ENCODE measurements around the gene UTP14A.
A peak's percentile ranks its signal among the peaks of the same experiment; 100 is the strongest.
"Not testable (repeated sequence)": the region's sequence is repeated elsewhere in the genome, so short reads cannot be mapped to it uniquely, and the experiment has no call there.

UTP14A gene, protein sequence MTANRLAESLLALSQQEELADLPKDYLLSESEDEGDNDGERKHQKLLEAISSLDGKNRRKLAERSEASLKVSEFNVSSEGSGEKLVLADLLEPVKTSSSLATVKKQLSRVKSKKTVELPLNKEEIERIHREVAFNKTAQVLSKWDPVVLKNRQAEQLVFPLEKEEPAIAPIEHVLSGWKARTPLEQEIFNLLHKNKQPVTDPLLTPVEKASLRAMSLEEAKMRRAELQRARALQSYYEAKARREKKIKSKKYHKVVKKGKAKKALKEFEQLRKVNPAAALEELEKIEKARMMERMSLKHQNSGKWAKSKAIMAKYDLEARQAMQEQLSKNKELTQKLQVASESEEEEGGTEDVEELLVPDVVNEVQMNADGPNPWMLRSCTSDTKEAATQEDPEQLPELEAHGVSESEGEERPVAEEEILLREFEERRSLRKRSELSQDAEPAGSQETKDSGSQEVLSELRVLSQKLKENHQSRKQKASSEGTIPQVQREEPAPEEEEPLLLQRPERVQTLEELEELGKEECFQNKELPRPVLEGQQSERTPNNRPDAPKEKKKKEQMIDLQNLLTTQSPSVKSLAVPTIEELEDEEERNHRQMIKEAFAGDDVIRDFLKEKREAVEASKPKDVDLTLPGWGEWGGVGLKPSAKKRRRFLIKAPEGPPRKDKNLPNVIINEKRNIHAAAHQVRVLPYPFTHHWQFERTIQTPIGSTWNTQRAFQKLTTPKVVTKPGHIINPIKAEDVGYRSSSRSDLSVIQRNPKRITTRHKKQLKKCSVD

DNA sequence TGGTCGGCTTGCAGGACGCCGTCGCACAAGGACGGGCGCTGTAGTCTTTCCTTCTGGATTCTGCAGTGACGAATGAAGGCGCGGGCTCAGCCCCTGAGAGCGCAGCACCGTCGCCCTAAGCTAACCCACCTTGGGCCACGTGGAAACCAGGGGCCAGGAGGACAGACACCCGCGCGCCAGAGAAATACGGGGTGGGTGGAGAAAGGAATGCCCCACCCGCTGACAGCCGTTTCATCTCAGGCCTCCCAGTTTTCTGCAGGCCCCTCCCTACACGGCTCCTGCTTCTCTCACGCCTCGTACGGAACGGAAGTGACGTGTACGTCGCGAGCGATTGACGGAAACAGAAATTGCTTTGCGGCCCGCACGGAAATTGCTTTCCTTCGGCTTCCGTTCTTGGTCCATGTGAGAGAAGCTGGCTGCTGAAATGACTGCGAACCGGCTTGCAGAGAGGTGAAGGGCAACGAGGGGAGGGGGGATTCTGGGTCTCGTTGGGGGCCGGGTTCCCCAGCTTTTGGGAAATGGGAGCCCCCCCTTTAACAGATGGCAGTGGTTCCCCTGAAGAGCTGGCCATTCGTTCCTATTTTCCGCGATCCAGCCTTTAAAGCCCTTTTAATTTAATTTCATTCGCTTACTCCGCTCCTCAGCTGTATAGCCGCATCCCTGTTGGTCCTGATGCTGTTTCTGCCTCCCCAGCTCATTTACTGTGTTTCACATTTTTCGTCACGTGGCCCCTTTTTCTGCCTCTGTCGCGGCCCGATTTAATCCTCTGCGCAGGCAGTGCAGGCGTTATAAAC is at the start of gene UTP14A:
TSS of gene UTP14A (plus strand) at position 378 of the 794 bp plus-strand sequence. CDS start at position 425, 47 bp downstream.
- TF ChIP-seq CTCF (IDR thresholded peaks at IDR 0.05) = no peak
- peak within 1 kb of the TSS; percentile 67 to 82 for H3K27ac ChIP-seq
- peak within 1 kb of the TSS; percentile 73 for H3K4me3 ChIP-seq
- peak; percentile 88 for DNase-seq (ENCODE audit: low spot score)

DNA sequence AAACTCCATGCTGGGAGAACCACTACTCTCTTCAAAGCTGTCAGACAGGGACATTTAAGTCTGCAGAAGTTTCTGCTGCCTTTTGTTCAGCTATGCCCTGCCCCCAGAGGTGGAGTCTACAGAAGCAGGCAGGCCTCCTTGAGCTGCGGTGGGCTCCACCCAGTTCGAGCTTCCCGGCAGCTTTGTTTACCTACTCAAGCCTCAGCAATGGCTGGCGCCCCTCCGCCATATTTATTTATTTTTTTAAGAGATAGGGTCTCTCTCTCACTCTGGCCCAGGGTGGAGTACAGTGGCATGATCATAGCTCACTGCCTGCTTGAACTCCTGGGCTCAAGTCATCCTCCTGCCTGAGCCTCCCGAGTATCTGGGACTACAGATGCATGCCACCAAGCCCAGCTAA is 46.8 kb upstream of the UTP14A start:
- H3K27ac ChIP-seq; DNase-seq (ENCODE audit: low spot score); H3K4me3 ChIP-seq: not testable (repeated sequence)

- H3K27ac ChIP-seq; DNase-seq (ENCODE audit: low spot score); H3K4me3 ChIP-seq: not testable (repeated sequence)
Observed at GRCh38 chrX:129866321-129866720, 39.6 kb upstream of the UTP14A start.

DNA sequence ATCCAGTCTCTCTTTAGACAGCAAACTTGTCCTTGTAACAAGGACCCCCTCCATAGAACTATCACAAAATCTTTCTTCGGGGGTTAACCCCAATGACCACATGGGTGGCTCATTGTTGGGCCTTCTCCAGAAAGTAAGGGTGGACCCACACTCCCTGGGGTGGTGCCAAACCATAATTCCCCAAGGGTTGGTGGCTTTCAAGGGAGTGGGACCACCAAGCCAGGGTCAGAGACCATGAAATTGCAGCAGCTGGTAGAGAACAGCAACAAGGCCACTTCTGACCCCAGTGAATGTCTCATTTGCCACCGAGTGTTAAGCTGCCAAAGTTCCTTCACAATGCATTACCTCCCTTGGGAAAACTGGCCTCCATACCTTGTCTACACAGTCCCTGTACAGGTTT is 33.4 kb upstream of the UTP14A start:
- no peak overlapping the region for H3K27ac ChIP-seq
- no peak for DNase-seq (ENCODE audit: low spot score)
- no peak overlapping the region for H3K4me3 ChIP-seq
- TF ChIP-seq CTCF (IDR thresholded peaks at IDR 0.05) = no peak

GRCh38 chrX:129875669-129876068 is 30.3 kb upstream of the UTP14A start:
- no peak for DNase-seq (ENCODE audit: low spot score)
- Histone ChIP-seq H3K4me3 (no peak overlapping the region), H3K27ac (no peak overlapping the region)
- TF ChIP-seq CTCF (IDR thresholded peaks at IDR 0.05) = no peak

GRCh38 chrX:129876771-129877305 is 29.1 kb upstream of the UTP14A start:
- H3K27ac ChIP-seq = no peak overlapping the region
- no peak for TF ChIP-seq CTCF (IDR thresholded peaks at IDR 0.05)
- H3K4me3 ChIP-seq = no peak overlapping the region
- DNase-seq (ENCODE audit: low spot score) = no peak

DNA sequence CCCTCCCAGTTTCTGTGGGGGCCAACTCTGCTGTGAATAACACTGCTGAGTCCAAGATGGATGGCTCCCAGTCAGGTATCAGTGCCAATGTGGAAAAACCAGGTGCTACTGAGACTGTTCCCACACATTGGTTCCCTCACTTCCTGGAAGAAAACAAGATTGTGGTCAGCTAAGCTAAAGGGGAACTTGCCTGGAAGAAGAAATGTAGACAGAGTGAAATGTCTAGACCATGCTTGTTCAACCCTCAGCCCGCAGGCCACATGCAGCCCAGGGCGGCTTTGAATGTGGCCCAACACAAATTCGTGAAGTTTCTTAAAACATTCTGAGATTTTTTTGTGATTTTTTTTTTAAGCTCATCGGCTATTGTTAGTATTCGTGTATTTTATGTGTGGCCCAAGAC is 28.6 kb upstream of the UTP14A start:
- no peak for DNase-seq (ENCODE audit: low spot score)
- no peak overlapping the region for H3K4me3 ChIP-seq
- no peak overlapping the region for H3K27ac ChIP-seq
- TF ChIP-seq CTCF (IDR thresholded peaks at IDR 0.05) = no peak

Data from coronary artery (tissue), 2 donors.